AG08396 (cell line): ENCODE data around the gene ID2.

Source experiments
- DNase-seq: peaks from one replicate; pipeline ENCODE4 v3.0.0; 2012; ENCODE audit warnings: low spot score, mixed read lengths

Gene ID2

DNA sequence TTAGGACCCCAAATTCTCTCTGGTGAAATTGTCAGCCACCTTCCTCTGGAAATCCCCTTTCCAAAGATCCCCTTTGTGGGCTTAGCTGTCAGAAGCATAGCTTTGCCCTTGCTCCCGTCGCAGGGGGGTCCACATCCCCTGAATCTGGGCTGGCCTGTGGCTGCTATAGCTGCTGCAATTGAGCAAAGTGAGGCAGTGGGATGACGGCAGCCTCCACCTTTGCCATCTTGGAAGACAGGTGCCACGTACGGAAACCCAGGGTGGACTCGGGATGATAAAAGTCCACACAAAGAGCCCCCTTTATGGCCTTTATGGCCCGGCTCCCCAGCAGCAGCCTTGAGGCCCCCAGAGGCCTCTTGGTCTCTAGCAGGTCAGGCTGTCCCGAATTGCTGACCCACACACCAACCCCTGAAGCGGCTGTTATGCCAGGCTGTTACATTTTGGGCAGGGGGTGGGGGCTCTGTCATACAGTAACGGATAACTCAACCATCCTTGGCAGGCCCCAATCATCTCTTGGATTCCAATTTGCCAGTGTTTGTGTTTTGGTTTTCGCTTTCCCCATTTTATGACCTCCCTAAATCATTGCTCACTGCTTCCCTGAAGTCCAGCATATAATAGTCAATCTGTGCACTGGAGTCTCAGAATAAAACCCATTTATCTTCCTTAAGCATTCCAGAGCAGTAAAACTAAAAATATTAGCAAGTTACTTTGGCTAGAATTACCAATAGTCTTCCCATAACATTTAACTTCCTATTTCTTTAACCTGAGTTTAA is 33.2 kb upstream of the ID2 start:
- DNase-seq, result no peak

DNA sequence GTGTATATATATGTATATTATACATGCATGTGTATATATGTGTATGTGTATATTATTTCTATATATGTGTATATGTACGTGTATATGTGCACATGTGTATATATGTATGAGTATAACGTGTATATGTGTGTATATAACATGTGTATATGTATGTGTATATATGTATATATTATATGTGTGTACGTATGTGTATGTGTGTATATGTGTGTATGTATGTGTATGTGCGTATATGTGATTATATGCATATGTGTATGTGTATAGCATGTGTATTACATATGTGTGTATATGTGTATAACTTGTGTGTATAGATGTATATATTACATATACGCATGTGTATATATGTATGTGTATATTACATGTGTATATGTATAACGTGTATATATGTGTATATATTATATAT is 32.1 kb upstream of the ID2 start:
- no peak for DNase-seq

DNA sequence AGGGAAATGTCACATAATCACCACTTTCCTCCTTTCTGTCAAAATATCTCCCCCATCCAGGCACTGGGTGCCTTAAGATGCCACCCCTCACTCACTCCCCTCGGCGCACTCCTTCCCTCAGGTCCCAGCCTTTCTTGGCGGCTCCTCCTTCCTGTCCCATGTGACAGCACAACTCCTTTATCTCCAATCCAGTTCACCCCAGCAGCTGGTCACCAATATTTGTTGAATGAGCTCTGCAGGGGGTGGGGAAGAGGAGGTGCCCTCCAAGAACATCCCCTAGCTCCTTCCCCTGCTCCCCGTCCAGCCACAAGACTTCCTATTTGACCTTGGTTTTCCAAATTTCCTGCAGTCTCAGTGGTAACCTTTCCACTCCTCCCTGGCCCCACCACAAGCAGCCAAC is 31.6 kb upstream of the ID2 start:
- DNase-seq, result no peak

DNA sequence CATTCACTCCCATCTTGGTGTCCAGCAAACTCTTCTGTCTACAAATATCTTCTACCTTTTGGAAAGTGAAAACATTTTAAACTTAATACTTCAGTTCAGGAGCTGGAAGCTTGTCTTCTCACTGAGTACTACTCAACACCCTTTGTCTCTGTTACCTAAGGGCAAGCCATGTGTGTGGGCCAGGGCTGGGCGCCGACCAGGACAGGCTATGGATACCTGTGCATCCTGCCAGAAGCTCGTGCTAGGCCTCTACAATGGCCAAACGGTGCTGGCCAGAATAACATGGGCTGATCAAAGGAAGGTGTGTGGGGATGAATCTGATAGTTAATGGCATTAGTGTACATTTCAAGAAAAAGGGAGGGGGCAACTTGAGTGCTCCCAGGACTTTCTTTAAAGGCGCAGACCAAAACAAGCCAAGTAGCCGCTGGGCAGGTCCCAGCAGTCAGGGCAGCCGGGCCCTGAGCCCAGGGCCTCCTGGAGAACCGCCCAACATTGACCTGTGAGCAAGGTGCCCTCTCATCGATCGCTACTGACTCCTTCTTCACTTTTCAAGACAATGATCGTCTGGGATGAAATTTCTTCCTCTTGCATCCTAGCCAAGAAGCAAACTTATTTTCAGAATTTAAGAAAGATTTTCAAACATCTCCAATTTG is 29.0 kb upstream of the ID2 start:
- DNase-seq, result no peak

DNA sequence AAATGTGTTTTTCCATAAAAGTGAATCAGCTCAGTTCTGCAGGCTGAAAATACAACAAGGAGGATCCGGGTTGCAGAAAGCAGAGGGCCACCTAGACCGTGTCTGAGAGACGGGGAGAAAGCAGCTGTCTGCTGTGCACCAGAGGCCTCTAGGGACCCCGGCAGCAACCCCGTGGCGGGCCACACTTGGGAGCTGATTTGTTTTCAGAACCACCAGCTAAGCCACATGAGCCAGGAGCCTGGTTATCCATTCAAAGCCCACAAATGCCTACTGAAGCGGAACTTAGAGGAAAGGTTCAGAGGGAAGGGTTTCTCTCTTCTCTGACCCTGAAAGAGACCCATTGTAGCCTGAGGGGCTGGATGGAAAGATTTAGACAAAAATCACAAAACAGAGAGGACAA is 28.4 kb upstream of the ID2 start:
- DNase-seq, result no peak

DNA sequence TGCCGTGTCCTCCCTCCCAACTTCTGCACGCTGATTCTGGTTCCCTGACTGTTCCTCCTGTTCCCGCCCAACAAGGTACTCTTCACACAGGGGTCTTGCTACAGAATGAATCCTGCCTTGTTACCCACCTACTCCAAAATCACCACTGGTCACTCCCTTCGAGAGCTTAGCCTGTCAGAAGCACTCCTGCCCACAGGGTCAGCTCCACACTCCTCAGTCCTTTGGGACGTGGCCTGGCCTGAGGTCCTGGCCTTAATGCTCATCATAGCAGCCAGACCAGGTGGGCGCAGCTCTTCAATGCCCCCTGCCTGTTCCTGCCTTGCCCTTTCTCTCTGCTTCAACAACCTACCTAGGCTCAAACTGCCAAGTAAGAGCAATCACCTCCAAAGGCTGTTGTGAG is 27.8 kb upstream of the ID2 start:
- DNase-seq, result no peak

- DNase-seq, result no peak
These were observed 27.4 kb upstream of the ID2 start for GRCh38 chr2:8654483-8654882.

GRCh38 chr2:8656160-8656641 is 25.7 kb upstream of the ID2 start:
- DNase-seq, result peak; percentile 59

DNA sequence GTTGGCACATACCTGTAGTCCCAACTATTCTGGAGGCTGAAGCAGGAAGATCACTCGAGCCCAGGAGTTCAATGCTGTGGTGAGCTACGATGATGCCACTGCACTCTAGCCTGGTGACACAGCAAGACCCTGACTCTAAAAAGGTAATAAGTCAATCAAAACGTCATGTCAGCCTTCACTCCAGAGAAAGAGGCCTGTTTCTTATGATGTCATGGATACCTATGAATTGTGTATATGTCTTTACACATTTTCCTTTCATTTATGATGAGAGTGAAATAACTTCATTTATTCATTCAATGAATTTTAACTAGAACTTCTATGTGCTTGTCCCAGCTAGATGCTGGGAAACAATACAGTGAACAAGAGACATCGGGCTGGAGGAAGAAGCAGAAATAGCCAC is 25.0 kb upstream of the ID2 start:
- no peak for DNase-seq

- no peak for DNase-seq
These were observed 24.3 kb upstream of the ID2 start for GRCh38 chr2:8657423-8658062.

GRCh38 chr2:8658064-8658862 is 23.6 kb upstream of the ID2 start:
- no peak for DNase-seq

DNA sequence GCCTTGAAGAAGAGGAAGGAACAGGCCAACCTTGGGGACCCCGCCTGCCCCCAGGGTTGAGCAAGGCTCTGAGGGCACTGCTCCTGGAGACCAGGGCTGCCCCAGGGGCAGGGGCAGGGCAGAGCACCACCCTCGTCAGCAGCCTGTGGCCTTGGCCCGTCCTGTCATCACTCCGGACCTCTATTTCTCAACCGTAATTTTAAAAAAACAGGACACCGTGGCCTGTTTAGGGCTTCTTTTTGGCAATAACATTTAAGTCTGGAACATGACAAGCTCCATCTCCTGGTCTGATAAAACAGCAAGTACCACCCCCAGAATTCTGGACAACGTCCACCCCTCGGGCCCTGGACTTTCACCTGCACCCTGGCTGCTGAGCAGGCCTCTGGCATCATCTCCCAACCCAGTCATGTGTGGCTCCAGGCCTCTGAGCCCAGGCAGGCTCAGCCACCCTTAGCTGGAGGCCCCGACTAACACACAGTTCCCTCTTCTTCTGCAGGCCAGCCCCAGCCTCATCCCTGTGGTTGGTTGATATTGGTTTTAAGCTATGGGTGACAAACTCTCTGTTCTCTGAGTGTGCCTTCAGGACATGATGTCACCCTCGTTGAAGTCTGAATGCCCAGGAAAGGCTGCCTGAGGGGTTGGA is 22.6 kb upstream of the ID2 start:
- no peak for DNase-seq

- DNase-seq, result no peak
These were observed 21.9 kb upstream of the ID2 start for GRCh38 chr2:8659735-8660492.

DNA sequence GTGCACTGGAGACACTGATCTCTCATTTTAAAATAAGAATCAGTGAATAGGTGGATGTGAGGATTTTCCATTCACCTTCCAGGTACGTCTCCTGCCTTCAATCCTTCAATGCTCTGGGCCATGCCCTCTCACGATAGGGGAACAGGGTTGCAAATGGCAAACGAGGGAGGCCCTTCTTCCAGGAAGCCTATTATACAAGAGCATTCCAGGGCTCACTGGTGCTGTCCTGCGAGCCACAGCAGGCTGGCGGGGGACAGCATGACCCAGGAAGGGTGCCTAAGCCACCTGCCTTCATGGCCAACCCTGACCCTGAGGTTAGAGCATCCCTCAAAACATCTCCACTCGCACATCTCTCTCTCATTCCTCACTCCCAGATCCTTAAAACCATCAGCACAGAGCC is 20.6 kb upstream of the ID2 start:
- DNase-seq, result no peak

GRCh38 chr2:8661736-8662135 is 20.1 kb upstream of the ID2 start:
- DNase-seq, result peak; percentile 53

DNA sequence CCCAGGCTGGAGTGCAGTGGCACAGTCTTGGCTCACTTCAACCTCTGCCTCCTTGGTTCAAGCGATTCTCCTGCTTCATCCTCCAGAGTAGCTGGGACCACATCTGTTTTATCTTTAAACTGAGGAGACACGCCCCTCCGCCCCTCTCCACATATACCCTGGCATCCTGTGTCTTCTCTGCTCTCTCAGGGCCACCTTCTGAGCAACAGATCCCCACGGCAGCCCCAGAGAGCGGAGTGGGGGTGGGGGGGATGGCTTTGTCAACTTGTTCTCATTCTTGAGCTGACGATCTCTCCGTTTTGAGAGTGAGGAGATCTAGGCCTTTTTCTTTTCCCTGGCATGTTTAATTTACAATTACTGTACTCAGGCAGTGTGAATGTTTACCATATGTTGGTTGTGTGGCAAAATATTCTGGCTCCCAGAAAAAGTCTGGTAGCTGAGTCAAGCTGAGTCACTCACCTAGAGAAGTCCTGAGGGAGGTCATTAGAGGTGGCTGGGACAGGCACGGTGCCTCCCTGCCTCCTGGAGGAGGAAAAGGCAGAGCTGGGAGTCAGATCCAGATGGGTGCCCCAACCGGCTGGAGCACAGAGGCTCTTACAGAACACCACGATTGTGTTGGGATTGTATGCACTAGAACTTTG is 19.5 kb upstream of the ID2 start:
- DNase-seq, result peak; percentile 78

DNA sequence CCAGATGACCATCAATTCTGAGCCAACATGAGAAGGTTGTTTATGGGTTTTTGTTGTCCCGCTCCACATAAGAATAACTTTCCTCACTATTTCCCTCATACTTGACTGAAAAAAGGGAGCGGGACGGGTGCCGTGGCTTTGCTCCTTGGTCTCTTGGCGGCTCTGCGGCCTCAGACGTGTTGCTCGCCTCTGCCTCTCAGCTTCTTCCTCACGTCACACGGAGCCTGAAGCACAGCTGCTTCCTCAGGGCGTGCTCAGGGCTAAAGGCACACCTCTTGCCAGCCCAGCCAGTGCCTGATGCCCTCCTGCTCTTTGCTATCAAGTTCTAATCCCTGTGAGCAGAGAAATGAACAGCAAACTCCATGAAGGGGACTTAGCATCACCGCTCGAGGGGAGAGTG is 17.9 kb upstream of the ID2 start:
- DNase-seq, result no peak

DNA sequence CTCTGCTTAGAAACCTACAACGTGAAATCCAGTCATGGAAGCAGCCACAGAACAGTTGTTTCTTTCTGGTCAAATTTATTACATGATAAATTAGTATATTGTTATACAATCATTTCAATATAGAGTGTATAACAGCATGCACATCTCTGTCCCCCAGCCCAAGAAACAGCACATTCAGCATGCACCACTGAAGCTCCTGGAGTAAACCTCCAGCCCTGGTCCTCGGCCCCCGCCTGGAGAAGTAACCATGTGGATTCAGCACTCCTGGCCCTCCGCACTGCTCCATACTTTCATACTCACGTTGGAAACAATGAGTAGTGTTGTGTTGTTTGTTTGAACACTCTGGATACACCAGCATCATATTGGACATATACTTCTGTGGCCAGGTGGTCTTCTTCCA is 15.3 kb upstream of the ID2 start:
- no peak for DNase-seq

DNA sequence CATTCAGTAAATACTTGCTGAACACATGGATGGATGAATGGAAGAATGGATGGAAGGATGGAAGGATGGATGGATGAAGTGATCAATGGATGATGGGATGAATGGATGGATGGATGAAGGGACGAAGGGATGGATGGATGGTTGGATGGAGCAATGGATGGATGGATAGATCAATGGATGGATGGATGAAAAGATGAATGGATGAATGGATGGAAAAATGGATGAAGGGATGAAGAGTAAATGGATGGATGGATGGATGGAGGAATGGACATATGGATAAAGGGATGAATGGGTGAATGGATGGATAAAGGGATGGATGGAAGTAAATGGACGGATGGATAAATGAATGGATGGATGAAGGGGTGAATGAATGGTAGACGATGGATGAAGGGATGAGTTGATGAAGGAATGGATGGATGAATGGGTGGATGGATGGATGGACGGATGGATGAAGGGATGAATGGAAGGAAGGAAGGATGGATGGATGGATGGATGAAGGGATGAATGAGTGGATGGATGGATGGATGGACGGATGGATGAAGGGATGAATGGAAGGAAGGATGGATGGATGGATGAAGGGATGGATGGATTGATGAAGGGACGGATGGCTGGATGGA is 13.9 kb upstream of the ID2 start:
- DNase-seq, result no peak

DNA sequence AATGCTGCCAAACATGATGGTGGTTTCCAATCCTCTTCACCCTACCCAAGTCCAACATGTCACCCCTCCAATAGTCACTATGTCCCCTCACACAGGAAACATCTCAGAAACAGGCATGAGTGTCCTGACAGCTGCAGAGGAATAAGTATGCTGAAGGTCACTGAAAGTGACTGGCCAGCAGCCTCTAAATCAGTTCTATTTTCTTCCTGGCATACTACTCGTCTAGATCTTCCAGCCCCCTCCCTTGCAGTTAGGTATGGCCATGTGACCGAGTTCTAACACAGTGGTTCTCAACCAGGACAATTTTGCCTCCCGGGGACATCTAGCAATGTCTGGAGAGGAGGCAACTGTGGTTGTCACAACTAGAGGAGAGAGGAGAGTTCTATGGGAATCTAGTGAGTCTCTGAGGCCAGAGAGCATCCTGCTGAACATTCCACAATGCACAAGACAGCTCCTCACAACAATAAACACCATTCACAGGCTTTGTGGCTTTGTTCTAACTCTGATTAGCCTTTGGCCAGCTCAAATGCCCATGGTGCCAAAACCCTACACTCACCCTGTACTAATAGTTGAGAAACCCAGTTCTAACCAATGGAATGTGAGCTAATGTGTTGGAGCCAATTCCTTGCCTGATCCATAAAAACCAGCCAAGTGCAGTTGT is 12.6 kb upstream of the ID2 start:
- DNase-seq, result peak; percentile 24
